GM21367 (cell line): ENCODE data around the gene MREG.
A peak's percentile ranks its signal among the peaks of the same experiment; 100 is the strongest.

ENCODE experiments used
- ATAC-seq: cut with Tn5 transposase; IDR thresholded peaks from one replicate; pipeline ENCODE4 v1.9.1; 2021; ENCODE audit not compliant: unreplicated experiment

Gene MREG, protein sequence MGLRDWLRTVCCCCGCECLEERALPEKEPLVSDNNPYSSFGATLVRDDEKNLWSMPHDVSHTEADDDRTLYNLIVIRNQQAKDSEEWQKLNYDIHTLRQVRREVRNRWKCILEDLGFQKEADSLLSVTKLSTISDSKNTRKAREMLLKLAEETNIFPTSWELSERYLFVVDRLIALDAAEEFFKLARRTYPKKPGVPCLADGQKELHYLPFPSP

GRCh38 chr2:216013080-216013909 lies at the start of gene MREG:
Gene MREG (minus strand): TSS chr2:216013551. CDS start chr2:216013327, 224 bp downstream.
- peak; percentile 34 for ATAC-seq

GRCh38 chr2:216059233-216059834 lies 46.0 kb upstream of the MREG start:
- ATAC-seq = no peak

- peak; percentile 87 for ATAC-seq
Observed at GRCh38 chr2:216057688-216058193, 44.4 kb upstream of the MREG start.

DNA sequence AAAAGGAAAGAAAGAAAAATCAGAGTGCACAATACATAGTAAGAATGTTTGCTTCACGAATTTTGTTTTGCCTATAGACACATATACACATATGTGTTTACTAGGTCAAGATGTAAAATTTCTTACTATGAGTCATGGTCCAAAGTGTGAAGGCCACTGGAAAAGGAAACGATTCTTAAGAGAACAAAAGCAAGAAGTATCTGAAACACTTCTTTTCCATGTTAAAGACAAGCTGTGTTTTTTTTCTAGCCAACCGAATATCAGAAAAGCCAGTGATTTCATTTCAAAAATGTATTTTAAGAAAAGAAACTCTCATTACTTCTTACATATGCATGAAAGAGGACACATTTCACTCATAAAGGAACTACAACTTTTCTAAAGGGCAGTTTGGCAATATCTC lies 43.4 kb upstream of the MREG start:
- ATAC-seq = peak; percentile 25

DNA sequence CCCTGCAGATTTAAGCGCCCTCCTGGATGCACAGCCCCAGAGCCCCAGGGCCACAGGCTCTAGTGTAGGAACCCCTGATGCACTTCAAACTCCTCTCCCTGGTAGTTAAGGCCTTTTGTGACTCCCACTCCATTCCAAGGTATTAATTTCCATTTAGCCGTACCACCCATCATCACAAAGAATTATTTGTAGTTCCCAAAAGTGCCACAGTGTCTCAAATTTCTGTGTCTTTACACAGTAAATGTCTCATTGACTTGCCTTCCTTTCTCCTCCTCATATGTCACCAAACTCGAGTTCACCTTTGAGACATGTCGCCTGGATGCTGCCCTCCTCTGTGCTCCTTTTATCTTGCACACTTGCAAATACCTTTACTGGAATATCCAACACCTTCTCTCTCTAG lies 42.3 kb upstream of the MREG start:
- ATAC-seq = no peak

- no peak for ATAC-seq
Observed at GRCh38 chr2:216052420-216052819, 39.1 kb upstream of the MREG start.

DNA sequence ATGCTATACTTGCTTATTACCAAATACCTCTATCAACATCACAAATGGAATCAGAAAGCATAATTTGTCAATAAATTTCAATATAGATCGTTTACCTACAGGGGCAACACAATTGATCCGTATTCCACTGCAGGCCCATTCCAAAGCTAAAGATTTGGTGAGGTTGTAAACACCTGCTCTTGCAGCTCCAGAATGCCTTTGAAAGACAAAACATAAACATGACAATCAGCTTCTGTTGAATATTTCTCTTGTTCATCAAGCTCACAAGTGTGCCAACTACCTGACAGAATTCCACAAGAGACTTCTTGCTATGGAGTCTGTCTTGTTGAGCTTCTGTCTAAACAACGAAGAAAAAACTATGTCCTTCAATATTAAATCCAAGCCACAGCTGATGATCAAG lies 38.0 kb upstream of the MREG start:
- no peak for ATAC-seq

- no peak for ATAC-seq
Observed at GRCh38 chr2:216049452-216049851, 36.1 kb upstream of the MREG start.

- no peak for ATAC-seq
Observed at GRCh38 chr2:216047397-216047796, 34.0 kb upstream of the MREG start.

GRCh38 chr2:216044883-216045486 lies 31.6 kb upstream of the MREG start:
- ATAC-seq = peak; percentile 88

- no peak for ATAC-seq
Observed at GRCh38 chr2:216043949-216044348, 30.6 kb upstream of the MREG start.

- ATAC-seq = no peak
Observed at GRCh38 chr2:216041438-216041837, 28.1 kb upstream of the MREG start.

- ATAC-seq = no peak
Observed at GRCh38 chr2:216039918-216040317, 26.6 kb upstream of the MREG start.

- ATAC-seq = no peak
Observed at GRCh38 chr2:216034065-216034464, 20.7 kb upstream of the MREG start.

DNA sequence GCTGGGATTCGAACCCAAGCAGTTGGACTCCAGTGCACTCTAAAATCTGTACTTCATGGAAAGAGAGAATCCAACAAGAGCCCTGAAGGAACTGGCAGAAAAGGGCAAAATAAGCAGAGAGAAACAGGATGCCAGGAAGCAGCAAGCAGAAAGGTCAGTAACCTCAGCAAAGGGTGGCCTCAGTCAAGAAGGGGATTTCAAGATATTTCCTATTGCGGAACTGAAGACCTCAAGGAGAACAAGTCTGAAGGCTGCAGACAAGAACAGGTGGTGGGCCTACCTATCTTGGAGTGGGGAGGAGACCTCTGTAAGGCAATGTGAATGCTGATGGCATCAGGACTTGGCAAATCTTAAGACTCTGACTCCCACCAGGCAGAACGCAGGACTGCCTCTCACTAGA lies 20.1 kb upstream of the MREG start:
- ATAC-seq = peak; percentile 32

DNA sequence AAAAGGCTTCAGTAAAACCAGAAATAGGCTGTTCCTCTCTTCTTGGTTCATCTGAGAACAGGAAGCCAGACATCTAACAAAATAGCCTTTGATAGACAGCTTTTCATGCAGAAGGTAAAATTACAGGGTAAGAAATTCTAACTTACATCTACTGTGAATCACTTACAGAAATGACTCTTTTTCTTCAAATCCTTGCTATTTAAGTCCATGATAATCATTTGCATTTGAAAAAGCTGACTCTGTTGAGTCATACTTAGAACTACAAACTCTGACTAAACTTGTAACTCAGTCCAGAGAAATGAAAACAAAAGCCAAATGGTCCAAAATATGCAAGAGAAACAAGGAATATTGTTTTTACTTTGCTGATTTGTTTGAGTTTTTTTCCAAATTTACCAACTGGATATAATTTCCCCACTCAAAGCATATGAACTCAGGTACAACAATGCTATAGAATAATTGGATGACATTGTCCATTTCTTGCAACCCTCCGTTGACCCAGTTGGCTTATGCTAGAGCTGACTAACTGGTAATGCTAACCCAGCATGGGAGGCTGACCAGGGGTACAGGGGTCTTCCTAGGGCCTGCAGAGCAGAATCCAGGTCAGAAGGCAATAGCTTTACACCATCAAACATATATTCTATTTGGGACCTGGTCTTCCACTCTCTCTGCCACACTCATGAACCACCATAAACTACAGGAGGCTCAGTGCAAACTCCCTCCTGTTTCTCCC lies 18.8 kb upstream of the MREG start:
- ATAC-seq = peak; percentile 69

DNA sequence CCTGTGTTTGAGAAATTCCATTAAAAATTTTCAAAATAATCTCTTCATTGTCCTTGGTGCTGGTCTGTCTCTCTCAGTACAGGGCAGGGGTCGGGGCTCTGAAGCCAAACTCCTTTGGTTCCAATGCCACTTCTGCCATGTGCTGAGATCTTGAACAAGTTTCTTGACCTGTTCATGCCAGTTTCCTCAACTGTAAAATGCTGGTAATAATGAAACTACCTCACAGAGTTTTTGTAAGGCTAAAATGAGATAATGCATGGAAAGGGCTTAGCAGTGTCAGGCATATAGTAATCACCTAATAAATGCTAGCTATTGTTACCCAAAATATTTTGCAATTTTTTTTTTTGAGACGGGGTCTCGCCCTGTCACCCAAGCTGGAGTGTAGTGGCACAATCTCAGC lies 16.9 kb upstream of the MREG start:
- ATAC-seq = no peak

DNA sequence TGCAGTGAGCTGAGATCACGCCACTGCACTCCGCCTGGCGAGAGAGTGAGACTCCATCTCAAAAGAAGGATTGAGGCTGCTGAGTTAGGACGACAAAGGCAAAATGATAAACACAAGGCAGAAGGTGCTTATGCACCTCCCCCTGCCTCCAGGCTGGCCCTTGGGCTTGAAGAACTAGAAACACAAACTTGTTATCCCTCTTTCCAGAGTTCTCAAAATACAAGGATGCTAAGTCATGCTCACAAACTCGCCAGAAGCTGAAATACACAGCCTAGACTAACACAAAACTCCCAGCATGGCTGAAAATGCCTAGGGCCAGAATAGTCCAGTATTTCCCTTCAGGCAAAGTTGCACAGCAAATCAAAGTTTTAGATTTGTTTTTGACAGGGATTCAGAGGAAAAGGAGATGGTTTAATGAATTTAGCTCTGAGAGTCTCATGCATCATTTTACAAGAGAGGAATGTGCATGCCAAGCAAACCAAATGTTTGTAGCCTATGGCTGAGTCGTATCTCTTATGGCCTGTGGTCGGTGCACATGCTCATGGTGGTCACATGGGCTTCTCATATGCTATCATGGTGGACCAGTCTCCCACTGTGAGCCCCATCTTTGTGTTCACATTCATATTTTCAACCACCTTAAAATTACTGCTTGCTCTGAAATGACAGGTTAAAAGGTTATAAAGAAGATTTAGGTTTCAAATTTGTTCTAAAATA lies 16.2 kb upstream of the MREG start:
- no peak for ATAC-seq

DNA sequence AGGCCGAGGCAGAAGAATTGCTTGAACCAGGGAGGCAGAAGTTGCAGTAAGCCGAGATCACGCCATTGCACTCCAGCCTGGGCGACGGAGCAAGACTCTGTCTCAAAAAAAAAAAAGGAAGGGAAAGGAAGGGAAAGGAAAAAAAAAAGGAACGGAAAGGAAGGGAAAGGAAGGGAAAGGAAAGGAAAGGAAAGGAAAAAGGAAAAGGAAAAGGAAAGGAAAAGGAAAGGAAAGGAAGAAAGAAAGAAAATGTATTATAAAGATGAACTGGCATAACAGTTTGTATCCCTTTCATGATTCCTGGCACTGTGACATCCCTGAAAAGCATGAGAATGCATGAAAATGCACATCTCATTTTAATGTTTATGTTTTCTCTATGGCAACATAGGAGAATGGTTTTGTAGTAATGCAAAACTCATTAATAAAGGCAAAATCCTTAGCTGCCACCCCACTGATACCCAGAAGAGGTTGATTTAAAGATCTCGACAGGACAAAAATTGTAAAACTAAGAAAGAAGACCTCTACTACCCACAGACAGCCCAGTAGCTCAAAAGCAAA lies 11.5 kb upstream of the MREG start:
- no peak for ATAC-seq
